MM.1S (cell line): Measurements from ENCODE around the gene GRM5.
"Not testable (repeated sequence)": the region's sequence is repeated elsewhere in the genome, so short reads cannot be mapped to it uniquely, and the experiment has no call there.

Experiments
- EZH2phosphoT487 ChIP-seq: fragments of 300-600 bp; sonication (generic); IDR thresholded peaks from 2 replicates; pipeline ENCODE4 v1.6.1; 2018; ENCODE audit warnings: antibody characterized with exemption, low read length
- TF ChIP-seq, protein P1 (sequence below): fragments of 300-600 bp; sonication (generic); IDR thresholded peaks from 2 replicates; pipeline ENCODE4 v1.5.1; 2016; ENCODE audit warnings: antibody characterized with exemption, low read length, mixed read lengths

DNA sequence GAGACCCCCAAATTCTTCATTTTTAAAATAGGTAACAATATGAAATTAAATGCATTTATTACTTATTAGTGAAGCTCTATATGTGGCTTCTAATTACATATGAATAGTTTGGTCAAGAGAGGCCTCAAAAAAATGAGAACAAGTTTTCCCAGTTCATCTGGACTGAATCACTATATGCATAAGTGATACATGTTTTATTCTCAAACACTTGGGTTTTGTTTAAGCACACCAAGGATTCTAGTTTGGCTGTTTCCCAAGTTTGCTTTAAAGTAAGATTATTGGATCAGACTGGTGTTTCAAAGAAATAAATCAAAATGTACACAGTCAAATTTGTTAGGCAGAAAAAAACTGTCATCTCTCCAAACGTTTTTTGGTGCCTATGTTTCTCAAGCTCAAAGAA is 136.1 kb downstream of the GRM5 start:
- TF ChIP-seq, protein P1, sequence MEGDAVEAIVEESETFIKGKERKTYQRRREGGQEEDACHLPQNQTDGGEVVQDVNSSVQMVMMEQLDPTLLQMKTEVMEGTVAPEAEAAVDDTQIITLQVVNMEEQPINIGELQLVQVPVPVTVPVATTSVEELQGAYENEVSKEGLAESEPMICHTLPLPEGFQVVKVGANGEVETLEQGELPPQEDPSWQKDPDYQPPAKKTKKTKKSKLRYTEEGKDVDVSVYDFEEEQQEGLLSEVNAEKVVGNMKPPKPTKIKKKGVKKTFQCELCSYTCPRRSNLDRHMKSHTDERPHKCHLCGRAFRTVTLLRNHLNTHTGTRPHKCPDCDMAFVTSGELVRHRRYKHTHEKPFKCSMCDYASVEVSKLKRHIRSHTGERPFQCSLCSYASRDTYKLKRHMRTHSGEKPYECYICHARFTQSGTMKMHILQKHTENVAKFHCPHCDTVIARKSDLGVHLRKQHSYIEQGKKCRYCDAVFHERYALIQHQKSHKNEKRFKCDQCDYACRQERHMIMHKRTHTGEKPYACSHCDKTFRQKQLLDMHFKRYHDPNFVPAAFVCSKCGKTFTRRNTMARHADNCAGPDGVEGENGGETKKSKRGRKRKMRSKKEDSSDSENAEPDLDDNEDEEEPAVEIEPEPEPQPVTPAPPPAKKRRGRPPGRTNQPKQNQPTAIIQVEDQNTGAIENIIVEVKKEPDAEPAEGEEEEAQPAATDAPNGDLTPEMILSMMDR = not testable (repeated sequence)
- TF ChIP-seq EZH2phosphoT487 = not testable (repeated sequence)
